SK-N-SH (cell line): ENCODE data around the gene PDE4B.

Experiments
- GABPA ChIP-seq: IDR thresholded peaks from 2 replicates; pipeline ENCODE4 v1.4.0; 2012; ENCODE audit warnings: low read depth, mild to moderate bottlenecking
- POLR2AphosphoS5 ChIP-seq: IDR thresholded peaks from 2 replicates; pipeline ENCODE4 v1.6.1; 2012; ENCODE audit warnings: low read depth, low read length
- RAD21 ChIP-seq: IDR thresholded peaks from 2 replicates; pipeline ENCODE4 v1.6.1; 2012; ENCODE audit warnings: mild to moderate bottlenecking, low read length
- TAF1 ChIP-seq: IDR thresholded peaks from 2 replicates; pipeline ENCODE4 v1.6.1; 2012; ENCODE audit warnings: low read depth, mild to moderate bottlenecking, low read length, moderate library complexity, borderline replicate concordance
- TF ChIP-seq, protein P1 (sequence below): fragments of 150-350 bp; IDR thresholded peaks from 2 replicates; pipeline ENCODE4 v1.6.1; 2016; ENCODE audit warnings: mild to moderate bottlenecking, low read depth, low read length
- TF ChIP-seq, protein P2 (sequence below): fragments of 200-600 bp; sonication (generic); IDR thresholded peaks from 2 replicates; pipeline ENCODE4 v1.6.1; 2017; ENCODE audit warnings: antibody characterized with exemption, mild to moderate bottlenecking, moderate library complexity
- TF ChIP-seq, protein P3 (sequence below): IDR thresholded peaks from 2 replicates; pipeline ENCODE4 v1.4.0; 2012; ENCODE audit warnings: low read depth, borderline replicate concordance
- TF ChIP-seq, protein P4 (sequence below): IDR thresholded peaks from 2 replicates; pipeline ENCODE4 v1.4.0; 2012; ENCODE audit warnings: low read depth, borderline replicate concordance
- TF ChIP-seq, protein P5 (sequence below): IDR thresholded peaks from 2 replicates; pipeline ENCODE4 v1.6.1; 2012; ENCODE audit warnings: mild to moderate bottlenecking, low read depth, low read length, moderate library complexity

DNA sequence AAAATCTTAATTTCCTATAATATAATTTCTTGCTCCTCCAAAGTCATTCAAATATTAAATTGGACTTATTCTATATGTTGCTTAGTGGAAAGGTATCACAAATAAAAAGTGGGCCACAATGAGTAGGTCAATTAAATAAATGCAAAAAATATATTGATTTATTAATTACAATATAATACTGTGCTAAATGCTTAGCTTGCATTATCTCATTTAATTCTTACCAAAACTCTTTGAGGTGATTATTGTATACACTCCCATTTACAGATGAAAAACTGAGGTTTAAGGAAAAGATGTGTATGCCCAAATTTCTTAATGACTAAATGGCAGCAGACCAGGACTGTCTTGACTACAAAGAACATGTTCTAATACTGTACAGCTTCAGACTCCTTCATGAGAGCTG is 415.9 kb downstream of the PDE4B start:
- TF ChIP-seq, protein P1, sequence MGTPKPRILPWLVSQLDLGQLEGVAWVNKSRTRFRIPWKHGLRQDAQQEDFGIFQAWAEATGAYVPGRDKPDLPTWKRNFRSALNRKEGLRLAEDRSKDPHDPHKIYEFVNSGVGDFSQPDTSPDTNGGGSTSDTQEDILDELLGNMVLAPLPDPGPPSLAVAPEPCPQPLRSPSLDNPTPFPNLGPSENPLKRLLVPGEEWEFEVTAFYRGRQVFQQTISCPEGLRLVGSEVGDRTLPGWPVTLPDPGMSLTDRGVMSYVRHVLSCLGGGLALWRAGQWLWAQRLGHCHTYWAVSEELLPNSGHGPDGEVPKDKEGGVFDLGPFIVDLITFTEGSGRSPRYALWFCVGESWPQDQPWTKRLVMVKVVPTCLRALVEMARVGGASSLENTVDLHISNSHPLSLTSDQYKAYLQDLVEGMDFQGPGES, result no peak
- TF ChIP-seq, protein P2, sequence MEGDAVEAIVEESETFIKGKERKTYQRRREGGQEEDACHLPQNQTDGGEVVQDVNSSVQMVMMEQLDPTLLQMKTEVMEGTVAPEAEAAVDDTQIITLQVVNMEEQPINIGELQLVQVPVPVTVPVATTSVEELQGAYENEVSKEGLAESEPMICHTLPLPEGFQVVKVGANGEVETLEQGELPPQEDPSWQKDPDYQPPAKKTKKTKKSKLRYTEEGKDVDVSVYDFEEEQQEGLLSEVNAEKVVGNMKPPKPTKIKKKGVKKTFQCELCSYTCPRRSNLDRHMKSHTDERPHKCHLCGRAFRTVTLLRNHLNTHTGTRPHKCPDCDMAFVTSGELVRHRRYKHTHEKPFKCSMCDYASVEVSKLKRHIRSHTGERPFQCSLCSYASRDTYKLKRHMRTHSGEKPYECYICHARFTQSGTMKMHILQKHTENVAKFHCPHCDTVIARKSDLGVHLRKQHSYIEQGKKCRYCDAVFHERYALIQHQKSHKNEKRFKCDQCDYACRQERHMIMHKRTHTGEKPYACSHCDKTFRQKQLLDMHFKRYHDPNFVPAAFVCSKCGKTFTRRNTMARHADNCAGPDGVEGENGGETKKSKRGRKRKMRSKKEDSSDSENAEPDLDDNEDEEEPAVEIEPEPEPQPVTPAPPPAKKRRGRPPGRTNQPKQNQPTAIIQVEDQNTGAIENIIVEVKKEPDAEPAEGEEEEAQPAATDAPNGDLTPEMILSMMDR, result no peak
- TF ChIP-seq, protein P3, sequence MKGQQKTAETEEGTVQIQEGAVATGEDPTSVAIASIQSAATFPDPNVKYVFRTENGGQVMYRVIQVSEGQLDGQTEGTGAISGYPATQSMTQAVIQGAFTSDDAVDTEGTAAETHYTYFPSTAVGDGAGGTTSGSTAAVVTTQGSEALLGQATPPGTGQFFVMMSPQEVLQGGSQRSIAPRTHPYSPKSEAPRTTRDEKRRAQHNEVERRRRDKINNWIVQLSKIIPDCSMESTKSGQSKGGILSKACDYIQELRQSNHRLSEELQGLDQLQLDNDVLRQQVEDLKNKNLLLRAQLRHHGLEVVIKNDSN, result no peak
- TF ChIP-seq, protein P4, sequence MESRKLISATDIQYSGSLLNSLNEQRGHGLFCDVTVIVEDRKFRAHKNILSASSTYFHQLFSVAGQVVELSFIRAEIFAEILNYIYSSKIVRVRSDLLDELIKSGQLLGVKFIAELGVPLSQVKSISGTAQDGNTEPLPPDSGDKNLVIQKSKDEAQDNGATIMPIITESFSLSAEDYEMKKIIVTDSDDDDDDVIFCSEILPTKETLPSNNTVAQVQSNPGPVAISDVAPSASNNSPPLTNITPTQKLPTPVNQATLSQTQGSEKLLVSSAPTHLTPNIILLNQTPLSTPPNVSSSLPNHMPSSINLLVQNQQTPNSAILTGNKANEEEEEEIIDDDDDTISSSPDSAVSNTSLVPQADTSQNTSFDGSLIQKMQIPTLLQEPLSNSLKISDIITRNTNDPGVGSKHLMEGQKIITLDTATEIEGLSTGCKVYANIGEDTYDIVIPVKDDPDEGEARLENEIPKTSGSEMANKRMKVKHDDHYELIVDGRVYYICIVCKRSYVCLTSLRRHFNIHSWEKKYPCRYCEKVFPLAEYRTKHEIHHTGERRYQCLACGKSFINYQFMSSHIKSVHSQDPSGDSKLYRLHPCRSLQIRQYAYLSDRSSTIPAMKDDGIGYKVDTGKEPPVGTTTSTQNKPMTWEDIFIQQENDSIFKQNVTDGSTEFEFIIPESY, result no peak
- no peak for TF ChIP-seq TAF1
- TF ChIP-seq RAD21, result no peak
- TF ChIP-seq POLR2AphosphoS5, result no peak
- TF ChIP-seq, protein P5, sequence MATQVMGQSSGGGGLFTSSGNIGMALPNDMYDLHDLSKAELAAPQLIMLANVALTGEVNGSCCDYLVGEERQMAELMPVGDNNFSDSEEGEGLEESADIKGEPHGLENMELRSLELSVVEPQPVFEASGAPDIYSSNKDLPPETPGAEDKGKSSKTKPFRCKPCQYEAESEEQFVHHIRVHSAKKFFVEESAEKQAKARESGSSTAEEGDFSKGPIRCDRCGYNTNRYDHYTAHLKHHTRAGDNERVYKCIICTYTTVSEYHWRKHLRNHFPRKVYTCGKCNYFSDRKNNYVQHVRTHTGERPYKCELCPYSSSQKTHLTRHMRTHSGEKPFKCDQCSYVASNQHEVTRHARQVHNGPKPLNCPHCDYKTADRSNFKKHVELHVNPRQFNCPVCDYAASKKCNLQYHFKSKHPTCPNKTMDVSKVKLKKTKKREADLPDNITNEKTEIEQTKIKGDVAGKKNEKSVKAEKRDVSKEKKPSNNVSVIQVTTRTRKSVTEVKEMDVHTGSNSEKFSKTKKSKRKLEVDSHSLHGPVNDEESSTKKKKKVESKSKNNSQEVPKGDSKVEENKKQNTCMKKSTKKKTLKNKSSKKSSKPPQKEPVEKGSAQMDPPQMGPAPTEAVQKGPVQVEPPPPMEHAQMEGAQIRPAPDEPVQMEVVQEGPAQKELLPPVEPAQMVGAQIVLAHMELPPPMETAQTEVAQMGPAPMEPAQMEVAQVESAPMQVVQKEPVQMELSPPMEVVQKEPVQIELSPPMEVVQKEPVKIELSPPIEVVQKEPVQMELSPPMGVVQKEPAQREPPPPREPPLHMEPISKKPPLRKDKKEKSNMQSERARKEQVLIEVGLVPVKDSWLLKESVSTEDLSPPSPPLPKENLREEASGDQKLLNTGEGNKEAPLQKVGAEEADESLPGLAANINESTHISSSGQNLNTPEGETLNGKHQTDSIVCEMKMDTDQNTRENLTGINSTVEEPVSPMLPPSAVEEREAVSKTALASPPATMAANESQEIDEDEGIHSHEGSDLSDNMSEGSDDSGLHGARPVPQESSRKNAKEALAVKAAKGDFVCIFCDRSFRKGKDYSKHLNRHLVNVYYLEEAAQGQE, result no peak
- no peak for TF ChIP-seq GABPA
